CD4-positive, alpha-beta T cell treated with Interleukin-4 for 1 hour (primary cell): ENCODE results near the gene FOXJ2.
"Not testable (repeated sequence)": the region's sequence is repeated elsewhere in the genome, so short reads cannot be mapped to it uniquely, and the experiment has no call there.

Experiments used
- DNase-seq, 2 donors: peaks; one replicate each; pipeline ENCODE4 v3.0.0-alpha.2; 2020 to 2022

The FOXJ2 gene

GRCh38 chr12:8032242-8033152, at the start of gene FOXJ2:
Gene FOXJ2, plus strand, starts transcription at chr12:8032716. Its CDS starts 7,117 bp downstream, at chr12:8039833.
- DNase-seq: peak; percentile 78 to 82

GRCh38 chr12:7983019-7983418, 49.5 kb upstream of the FOXJ2 start:
- not testable (repeated sequence) for DNase-seq

DNA sequence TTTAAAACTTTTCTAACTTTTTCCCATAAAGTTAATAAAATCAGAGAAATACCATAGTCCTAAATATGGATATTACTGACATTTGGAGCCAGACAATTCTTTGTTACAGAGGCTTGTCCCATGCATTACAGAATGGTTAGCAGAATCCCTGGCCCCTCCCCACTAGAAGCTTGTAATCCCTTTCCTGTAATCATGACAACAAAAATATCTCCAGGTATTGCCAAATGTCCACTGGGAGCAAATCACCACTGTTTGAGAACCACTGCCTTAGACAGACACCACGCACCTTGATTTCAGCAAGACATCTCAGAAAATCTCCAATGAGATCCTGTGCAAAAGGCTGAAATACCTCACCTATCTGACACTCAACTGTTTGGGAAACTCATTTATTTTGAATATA, 49.1 kb upstream of the FOXJ2 start:
- not testable (repeated sequence) for DNase-seq

DNA sequence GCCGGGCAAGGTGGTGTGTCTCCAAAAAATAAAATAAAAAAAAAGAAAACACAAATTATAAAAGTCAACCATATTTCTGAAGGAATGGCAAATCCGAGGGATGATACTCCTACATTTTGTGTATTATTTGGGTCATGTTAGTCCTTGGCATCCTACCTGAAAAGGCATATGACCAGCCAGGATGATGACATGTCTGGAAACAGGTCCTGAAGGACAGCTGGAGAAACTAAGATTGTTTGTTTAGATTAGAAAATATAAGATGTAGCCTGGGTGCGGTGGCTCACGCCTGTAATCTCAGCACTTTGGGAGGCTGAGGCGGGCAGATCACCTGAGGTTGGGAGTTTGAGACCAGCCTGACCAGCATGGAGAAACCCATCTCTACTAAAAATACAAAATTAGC, 47.6 kb upstream of the FOXJ2 start:
- no peak for DNase-seq

- DNase-seq: no peak
Observed at GRCh38 chr12:7985802-7986418, 46.6 kb upstream of the FOXJ2 start.

- DNase-seq: peak; percentile 76 to 83
Observed at GRCh38 chr12:7989827-7990491, 42.6 kb upstream of the FOXJ2 start.

GRCh38 chr12:7991535-7991934, 41.0 kb upstream of the FOXJ2 start:
- peak in 1 of 2 donors; percentile 23 for DNase-seq

- DNase-seq: no peak
Observed at GRCh38 chr12:7994731-7995205, 37.7 kb upstream of the FOXJ2 start.

GRCh38 chr12:7995266-7995963, 37.1 kb upstream of the FOXJ2 start:
- DNase-seq: peak; percentile 90 to 93

GRCh38 chr12:8000827-8001226, 31.7 kb upstream of the FOXJ2 start:
- DNase-seq: not testable (repeated sequence)

DNA sequence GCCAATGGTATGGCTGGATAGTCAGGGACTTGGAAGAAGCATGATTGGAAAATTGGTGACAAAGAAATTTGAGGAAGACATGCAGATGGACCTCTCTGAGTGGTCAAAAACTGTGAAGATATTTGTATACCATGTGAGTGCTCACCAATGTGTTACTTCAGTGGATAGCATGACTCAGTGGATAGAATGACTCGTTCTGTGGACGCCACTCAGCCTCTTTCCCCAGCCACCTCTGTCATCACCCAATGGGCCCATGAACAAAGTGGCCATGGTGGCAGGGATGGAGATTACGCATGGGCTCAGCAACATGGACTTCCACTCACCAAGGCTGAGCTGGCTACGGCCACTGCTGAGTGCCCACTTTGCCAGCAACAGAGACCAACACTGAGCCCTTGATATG, 31.0 kb upstream of the FOXJ2 start:
- not testable (repeated sequence) for DNase-seq

GRCh38 chr12:8004897-8005296, 27.6 kb upstream of the FOXJ2 start:
- not testable (repeated sequence) for DNase-seq

GRCh38 chr12:8011331-8011730, 21.2 kb upstream of the FOXJ2 start:
- no peak for DNase-seq

DNA sequence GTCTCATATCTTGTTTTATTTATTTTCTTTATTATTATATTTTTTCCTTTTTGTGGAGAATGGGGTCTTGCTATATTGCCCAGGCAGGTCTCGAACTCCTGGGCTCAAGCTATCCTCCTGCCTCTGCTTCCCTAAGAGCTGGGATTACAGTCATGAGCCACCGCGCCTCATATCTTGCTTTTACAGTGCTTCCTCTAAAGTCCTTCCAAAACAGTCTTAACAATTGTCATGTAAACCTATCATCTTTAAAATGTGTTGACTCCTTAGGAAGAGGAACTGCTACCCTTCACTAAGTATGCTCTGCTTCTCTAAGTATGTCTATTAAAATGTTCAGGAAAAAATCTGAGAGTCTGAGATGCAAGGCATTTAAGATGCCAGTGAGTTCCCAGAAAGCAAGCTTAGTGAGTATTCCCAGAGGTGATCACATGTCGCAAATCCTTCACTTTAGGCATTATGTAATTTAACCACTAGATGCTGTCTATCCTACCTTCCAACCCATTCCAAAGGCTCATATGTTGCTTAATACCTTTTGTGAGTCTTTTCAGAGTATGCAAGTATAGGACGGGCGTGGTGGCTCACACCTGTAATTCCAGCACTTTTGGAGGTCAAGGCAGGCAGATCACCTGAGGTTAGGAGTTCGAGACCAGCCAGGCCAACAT, 19.7 kb upstream of the FOXJ2 start:
- no peak for DNase-seq

- DNase-seq: no peak
Observed at GRCh38 chr12:8014836-8015235, 17.7 kb upstream of the FOXJ2 start.

GRCh38 chr12:8018213-8018612, 14.3 kb upstream of the FOXJ2 start:
- DNase-seq: not testable (repeated sequence)

- DNase-seq: peak in 1 of 2 donors; percentile 26
Observed at GRCh38 chr12:8018666-8019581, 13.6 kb upstream of the FOXJ2 start.

DNA sequence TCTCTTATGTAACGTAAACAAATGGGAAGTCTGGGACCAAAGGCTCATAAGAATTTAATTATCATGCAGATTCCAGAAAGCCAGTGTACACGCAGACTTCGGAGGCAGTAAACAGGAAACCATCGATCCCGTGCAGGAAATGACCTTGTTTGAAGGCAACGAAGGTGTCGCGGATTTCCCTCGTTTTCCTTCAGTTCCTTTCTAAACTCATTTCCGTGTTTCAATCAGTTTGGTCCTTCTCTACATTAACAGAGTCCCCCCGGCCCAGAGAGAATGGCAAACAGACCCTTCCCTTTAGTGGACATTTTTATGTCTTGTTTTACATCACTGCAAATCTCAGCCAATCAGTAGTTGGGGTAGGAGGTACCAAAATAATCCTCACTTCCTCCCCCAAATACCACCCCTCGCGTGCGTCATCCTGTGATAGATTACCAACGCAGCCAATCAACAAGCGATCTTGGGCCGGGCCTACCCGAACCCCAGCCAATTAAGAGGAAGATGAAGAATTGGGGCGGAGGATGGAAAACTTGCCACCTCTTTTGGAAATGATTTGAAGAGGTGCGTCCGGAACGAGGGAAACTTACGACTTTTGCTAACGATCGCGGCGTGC, 6.1 kb upstream of the FOXJ2 start:
- DNase-seq: peak; percentile 98 to 99

- no peak for DNase-seq
Observed at GRCh38 chr12:8027856-8028255, 4.7 kb upstream of the FOXJ2 start.

DNA sequence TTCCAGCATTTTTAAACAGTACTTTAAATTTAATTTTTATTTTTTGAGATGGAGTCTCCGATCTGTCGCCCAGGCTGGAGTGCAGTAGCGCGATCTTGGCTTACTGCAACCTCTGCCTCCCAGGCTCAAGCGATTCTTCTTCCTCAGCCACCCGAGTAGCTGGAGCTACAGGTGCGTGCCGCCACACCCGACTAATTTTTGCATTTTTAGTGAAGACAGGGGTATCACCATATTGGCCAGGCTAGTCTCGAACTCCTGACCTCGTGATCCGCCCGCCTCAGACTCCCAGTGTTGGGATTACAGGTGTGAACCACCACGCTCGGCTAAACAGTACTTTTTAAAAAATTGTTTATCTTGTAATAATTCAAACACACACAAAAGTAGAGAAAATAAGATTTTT, 4.2 kb upstream of the FOXJ2 start:
- no peak for DNase-seq

DNA sequence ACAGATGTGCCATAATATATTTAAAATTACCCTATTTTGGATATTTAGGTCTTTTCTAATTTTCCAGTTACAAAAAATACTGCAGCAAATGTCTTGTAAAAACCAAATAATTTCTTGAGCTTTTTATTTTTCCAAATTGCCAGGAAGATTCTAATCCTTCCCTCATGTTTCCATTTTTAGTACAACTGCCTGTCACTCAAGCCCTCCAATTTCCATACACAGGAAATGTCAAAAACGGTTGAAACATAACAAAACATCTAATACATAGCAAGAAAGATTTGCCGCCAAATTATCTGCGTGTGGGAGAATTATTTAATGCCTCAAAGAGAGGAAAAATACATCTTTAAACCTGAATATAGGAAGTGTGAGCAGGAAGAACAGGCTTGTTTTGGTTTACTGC, 2.3 kb upstream of the FOXJ2 start:
- DNase-seq: no peak
